Activated naive CD4-positive, alpha-beta T cell treated with anti-CD3 and anti-CD28 coated beads, Interleukin-2, amount 10 ng/mL, durations not matched to agents 7 days and 5 days (primary cell): ENCODE data around the gene LOXHD1.

ENCODE experiments used
- CTCF ChIA-PET: fragments of 350-600 bp; sonication (Branson Sonifier 250); formaldehyde crosslinking; loops from one replicate; lab custom pipeline; 2021; ENCODE audit warnings: antibody characterized with exemption; lab: Charles Lee
- DNase-seq: peaks from one replicate; pipeline ENCODE4 v3.0.0-alpha.2; 2020
- H3K27ac Mint-ChIP-seq: one replicate; pipeline ENCODE4 v1.8.0; 2021; ENCODE audit warnings: mild to moderate bottlenecking, moderate library complexity, mixed read lengths
- H3K27me3 Mint-ChIP-seq: one replicate; pipeline ENCODE4 v1.8.0; 2021; ENCODE audit warnings: mild to moderate bottlenecking, mixed read lengths
- H3K36me3 Mint-ChIP-seq: one replicate; pipeline ENCODE4 v1.8.0; 2021; ENCODE audit warnings: mixed read lengths
- H3K4me1 Mint-ChIP-seq: one replicate; pipeline ENCODE4 v1.8.0; 2021; ENCODE audit warnings: mixed read lengths
- H3K4me3 Mint-ChIP-seq: one replicate; pipeline ENCODE4 v1.8.0; 2021; ENCODE audit warnings: mild to moderate bottlenecking, moderate library complexity, mixed read lengths
- H3K9me3 Mint-ChIP-seq: one replicate; pipeline ENCODE4 v1.8.0; 2021; ENCODE audit warnings: mixed read lengths

The LOXHD1 gene

DNA sequence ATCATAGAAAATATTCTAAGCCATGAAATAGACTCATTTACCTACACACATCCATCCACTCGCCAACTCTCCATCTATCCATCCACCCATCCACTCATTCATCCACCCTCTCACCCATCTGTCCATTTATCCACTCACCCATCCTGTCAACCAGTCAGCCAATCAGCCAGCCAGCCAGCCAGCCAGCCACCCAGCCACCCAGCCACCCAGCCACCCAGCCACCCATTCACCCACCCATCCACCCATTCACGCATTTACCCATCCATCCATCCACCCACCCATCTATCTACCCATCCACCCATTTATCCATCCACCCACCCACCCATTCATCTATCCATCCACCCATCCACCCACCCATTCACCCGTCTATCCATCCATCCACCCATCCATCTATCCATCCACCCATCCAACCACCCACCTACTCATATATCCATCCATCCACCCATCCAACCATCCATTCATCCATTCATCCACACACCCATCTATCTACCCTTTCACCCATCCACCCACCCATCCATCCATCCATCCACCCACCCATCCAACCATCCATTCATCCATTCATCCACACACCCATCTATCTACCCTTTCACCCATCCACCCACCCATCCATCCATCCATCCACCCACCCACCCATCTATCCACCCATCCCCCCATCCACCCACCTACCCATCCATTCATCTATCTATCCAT lies 185.1 kb downstream of the LOXHD1 start:
- Mint-ChIP-seq H3K27me3 (peaks cover 15% of the 10 kb centered on the region), H3K36me3 (no peaks in the 10 kb centered on the region), H3K9me3 (no peaks in the 10 kb centered on the region), H3K27ac (no peak overlapping the region), H3K4me1 (peaks cover 15% of the 10 kb centered on the region), H3K4me3 (no peak overlapping the region)
- CTCF ChIA-PET: interaction anchor here (1.1 kb wide), 1 partner anchor 10 kb away, joined by 3 read pairs; no protein-coding TSS in a partner anchor
- no peak for DNase-seq

DNA sequence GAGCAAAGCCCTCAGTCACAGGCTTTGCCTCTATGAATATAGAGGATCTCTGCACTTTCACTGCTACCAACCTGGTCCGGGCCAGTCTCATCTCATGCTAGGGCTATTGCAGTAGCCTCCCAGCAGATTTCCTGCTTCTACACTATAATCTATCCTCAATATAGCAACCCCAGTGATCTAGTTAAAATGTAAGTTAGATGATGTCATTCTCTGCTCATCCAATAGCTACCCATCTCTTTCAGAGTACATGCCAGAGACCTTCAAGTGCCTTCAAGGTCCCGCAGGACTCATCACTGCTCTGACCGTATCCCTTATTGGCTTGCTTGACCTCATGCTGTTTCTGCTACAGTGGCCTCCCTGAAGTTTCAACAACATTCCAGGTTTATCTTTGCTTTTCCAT lies 186.3 kb downstream of the LOXHD1 start:
- Mint-ChIP-seq H3K9me3 (no peaks in the 10 kb centered on the region), H3K4me1 (peaks cover 14% of the 10 kb centered on the region), H3K27ac (no peak overlapping the region), H3K27me3 (peaks cover 18% of the 10 kb centered on the region), H3K4me3 (no peak overlapping the region), H3K36me3 (no peaks in the 10 kb centered on the region)
- CTCF ChIA-PET: no interaction called here
- DNase-seq: no peak

DNA sequence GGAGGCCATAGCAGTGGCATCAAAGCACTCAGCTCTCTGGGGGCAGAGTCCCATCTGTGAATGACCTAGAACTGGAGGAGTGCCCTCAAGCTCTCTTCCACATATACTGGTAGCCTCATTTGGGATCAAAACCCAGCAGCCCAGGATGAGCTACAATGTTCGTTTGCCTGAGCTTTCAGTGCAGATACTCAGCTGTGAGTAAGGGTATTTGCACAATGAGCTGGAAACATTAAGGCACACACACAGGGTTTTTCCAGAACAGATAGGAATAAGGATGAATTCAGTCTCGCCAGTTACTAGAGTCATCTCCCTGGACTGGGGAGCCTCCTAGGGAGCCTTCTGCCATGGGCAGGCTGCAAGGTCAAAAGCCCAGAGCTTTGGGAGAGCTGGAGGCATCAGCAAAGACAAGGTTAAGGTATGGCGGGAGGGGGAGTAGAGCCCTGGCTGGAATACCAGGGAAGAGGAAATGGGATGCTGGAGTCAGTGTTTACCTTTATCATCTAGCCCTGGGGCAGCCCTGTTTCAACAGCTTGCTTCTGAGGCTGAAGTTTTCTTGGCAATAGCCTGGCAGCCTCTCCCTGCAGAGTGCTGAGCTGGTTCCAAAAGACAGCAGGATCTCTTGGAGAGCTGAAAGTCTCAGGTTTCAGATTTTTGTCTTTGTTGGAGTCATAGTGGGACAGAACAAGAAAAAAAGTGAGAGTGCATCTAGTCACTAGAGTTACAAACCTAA lies 187.7 kb downstream of the LOXHD1 start:
- CTCF ChIA-PET: interaction anchor here (1.2 to 1.6 kb wide), 2 partner anchors 9 to 13 kb away, joined by 3 to 5 read pairs; no protein-coding TSS in a partner anchor
- peaks cover under 1% of the 10 kb centered on the region for H3K4me1 Mint-ChIP-seq
- H3K4me3 Mint-ChIP-seq: no peak overlapping the region
- H3K9me3 Mint-ChIP-seq: no peaks in the 10 kb centered on the region
- H3K36me3 Mint-ChIP-seq: no peaks in the 10 kb centered on the region
- H3K27me3 Mint-ChIP-seq: peaks cover 23% of the 10 kb centered on the region
- DNase-seq: no peak
- no peak overlapping the region for H3K27ac Mint-ChIP-seq

DNA sequence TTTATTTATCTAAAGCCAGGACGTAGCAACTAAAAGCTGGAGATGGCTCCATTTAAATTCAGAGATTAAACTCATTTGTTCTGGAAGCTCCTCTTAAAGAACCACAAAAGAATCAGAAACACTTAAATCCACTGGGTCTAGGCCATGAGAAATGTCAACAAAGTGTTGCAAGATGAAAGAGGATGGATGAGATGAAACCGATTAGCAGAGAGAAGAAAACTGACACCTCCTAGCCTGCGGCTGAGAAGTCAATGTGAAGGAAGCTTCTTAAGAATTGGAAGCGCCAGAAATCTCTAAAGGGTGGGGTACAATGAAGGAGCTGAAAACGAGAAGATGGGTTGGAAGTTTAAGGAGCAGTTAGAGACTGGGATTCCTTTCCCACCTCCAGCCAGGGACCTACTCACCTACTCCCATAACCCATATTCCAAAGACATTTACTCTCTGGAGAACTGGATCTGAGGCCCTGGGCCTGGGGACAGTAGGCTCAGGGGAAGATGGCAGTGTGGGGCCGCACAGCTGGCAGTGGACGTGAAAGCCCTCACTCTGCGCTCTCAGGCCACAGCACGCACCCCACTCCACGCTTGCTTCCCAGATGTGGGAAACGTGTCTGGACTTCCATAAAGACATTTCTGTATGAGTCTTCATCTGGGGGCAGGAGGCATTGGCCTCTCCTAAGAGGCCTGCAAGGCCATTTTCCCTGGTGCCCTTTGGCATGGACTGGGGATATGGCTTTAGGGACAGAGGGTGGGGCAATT lies 188.4 kb downstream of the LOXHD1 start:
- CTCF ChIA-PET: interaction anchor here (1.2 to 1.6 kb wide), 3 partner anchors 10 to 319 kb away, joined by 3 to 5 read pairs (median 3); no protein-coding TSS in a partner anchor

DNA sequence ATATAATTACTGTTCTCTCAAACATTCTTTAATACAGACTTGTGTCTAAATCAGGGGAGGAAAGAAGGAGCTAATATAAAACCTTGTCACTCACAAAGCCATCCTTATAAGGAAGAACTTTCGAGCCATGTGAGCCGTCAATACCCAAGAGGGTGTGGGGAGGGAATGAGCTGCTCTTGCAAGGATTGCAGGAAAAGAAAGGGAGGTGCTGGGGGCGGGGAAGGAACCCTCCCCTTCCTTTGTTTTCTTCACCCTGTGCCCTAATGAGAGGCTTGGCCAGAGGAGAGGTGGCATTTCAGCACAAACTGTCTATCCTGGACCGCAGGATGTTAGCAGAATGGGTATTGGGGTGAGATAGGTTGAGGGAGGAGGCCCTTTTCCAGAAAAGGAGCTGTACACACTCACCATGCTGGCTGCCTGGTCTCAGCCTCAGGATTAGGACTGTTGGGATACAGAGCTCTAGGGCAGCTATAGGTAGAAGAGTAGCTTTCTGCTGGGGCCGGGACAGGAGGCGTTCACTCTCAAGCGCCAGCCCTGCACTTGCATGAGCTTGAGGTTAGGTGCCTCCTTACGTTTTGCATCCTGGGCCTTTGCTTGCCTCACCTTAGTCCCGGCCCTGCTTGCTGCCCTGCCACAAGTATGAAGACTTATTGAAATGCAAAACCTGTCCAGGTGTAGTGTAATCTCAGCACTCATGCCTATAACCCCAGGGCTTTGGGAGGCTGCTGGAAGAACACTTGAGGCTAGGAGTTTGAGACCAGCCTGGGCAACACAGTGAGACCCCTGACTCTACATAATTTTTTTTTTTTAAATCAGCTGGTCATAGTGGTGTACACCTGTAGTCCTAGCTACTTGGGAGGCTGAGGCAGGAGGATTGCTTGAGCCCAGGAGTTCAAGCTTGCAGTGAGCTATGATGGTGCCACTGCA lies 190.5 kb downstream of the LOXHD1 start:
- H3K9me3 Mint-ChIP-seq: no peaks in the 10 kb centered on the region
- H3K4me1 Mint-ChIP-seq: no peaks in the 10 kb centered on the region
- no peak overlapping the region for H3K27ac Mint-ChIP-seq
- H3K36me3 Mint-ChIP-seq: no peaks in the 10 kb centered on the region
- CTCF ChIA-PET: interaction anchor here (1.9 kb wide), 1 partner anchor 186 kb away, joined by 6 read pairs; no protein-coding TSS in a partner anchor
- H3K4me3 Mint-ChIP-seq: no peak overlapping the region
- H3K27me3 Mint-ChIP-seq: peaks cover 41% of the 10 kb centered on the region
- no peak for DNase-seq

More for the DNA sequence above, 188.4 kb downstream of the LOXHD1 start:
- H3K36me3 Mint-ChIP-seq: no peaks in the 10 kb centered on the region
- DNase-seq: no peak
- H3K9me3 Mint-ChIP-seq: no peaks in the 10 kb centered on the region
- H3K4me3 Mint-ChIP-seq: no peak overlapping the region
- H3K27ac Mint-ChIP-seq: no peak overlapping the region
- no peaks in the 10 kb centered on the region for H3K4me1 Mint-ChIP-seq
- H3K27me3 Mint-ChIP-seq: peaks cover 26% of the 10 kb centered on the region

DNA sequence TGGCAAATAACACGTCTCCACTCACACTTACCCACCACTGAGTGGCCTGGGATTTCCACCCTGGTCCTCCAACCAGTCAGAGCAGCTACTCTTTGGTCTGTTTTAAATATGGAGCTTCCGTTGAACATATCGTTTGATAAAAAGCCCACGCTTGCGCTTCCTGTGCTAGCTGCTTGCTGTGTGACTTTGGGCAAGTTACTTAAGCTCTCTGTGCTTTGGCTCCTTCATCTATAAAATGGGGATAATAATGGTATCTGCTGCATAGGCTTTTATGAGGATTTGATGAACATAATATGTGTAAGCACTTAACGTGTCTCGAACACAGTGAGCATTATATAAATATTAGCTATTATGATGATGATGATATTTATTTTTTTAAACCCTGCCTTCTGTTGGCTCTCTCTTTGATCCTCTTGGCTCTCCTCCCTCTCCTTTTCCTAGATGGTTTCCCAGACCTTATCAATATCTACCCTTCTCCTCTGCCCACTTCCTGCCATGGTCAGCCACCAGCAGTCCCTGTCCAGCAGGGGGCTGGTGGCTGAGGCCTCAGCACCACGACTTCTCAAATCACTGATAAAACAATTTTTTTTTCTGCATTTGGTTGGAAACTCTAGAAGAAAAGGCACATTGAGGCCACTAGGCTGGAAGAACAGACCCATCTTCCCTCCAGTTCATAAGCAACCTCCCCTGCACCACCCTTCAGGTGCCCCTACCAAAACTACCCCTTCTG lies 191.9 kb downstream of the LOXHD1 start:
- Mint-ChIP-seq H3K9me3 (no peaks in the 10 kb centered on the region), H3K27ac (no peak overlapping the region), H3K36me3 (no peaks in the 10 kb centered on the region), H3K27me3 (peaks cover 49% of the 10 kb centered on the region), H3K4me3 (no peak overlapping the region), H3K4me1 (no peaks in the 10 kb centered on the region)
- DNase-seq: no peak
- CTCF ChIA-PET: interaction anchor here (1.9 kb wide), 1 partner anchor 184 kb away, joined by 6 read pairs; no protein-coding TSS in a partner anchor

DNA sequence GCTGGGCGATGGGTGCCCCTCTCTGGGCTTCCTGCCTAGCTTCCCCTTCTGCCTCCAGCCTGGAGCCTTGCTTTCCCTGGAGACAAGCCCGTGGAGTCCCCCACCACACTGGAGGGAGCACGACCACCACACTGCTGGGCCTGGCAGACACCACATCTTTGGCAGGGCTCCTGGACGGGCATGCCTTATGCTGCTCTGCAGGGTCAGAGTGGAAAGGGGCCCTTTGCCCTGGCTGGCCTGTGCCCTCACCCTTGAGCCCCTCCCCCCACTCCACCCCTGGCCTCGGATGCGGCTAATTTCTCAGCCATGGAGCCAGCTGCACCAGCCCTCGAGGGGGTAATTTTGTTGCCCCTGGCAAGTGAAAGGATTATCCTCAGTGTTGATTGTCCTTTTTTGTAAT lies 194.5 kb downstream of the LOXHD1 start:
- CTCF ChIA-PET: interaction anchor here (1.4 kb wide), 1 partner anchor 19 kb away, joined by 3 read pairs; no protein-coding TSS in a partner anchor
- Mint-ChIP-seq H3K27ac (no peak overlapping the region), H3K36me3 (no peaks in the 10 kb centered on the region), H3K27me3 (peaks cover 45% of the 10 kb centered on the region), H3K4me1 (no peaks in the 10 kb centered on the region), H3K4me3 (no peak overlapping the region), H3K9me3 (no peaks in the 10 kb centered on the region)
- no peak for DNase-seq

DNA sequence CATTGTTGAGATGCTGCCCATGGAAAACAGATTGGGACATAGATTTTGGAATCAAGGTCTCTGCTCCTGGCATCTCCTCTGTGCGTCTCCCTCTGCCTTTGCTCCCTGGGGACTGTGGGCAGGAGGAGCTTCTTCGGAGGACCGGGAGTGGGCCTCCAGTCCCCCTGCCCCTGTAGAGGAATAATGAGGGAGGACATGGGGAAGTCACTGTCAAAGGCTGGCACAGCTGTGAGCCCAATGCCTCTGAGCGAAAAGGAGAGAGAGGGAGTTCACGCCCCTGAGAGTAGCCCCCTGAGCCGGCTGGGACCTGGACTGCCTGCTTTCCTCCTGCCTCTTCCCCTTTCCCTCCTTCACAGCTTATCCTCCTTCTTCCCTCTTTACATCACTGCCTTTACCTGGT lies 195.0 kb downstream of the LOXHD1 start:
- DNase-seq: no peak
- H3K4me1 Mint-ChIP-seq: no peaks in the 10 kb centered on the region
- H3K4me3 Mint-ChIP-seq: no peak overlapping the region
- no peaks in the 10 kb centered on the region for H3K9me3 Mint-ChIP-seq
- peaks cover 45% of the 10 kb centered on the region for H3K27me3 Mint-ChIP-seq
- no peaks in the 10 kb centered on the region for H3K36me3 Mint-ChIP-seq
- no peak overlapping the region for H3K27ac Mint-ChIP-seq
- CTCF ChIA-PET: interaction anchor here (1.4 kb wide), 1 partner anchor 19 kb away, joined by 3 read pairs; no protein-coding TSS in a partner anchor

DNA sequence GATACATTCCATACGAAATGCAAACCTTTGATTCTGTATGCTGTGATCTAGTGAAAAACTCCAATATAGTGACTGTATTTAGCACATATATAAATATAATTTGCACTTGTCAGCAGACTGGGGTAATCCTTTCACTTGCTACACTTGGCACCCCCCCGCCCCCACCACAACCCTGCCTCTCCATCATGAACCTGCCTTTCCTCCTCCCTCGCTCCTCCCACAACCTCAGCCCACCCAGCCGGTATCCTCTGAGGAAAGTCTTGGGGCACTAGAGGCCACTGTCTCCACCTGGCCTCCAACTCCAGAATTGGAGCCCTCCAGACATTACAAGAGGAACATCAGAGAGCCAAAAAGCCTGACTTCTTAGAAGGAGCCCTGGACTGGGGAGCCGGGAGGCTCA lies 196.3 kb downstream of the LOXHD1 start:
- Mint-ChIP-seq H3K27me3 (peaks cover 37% of the 10 kb centered on the region), H3K4me3 (no peak overlapping the region), H3K9me3 (no peaks in the 10 kb centered on the region), H3K27ac (no peak overlapping the region), H3K36me3 (no peaks in the 10 kb centered on the region), H3K4me1 (no peaks in the 10 kb centered on the region)
- DNase-seq: no peak
- CTCF ChIA-PET: no interaction called here

DNA sequence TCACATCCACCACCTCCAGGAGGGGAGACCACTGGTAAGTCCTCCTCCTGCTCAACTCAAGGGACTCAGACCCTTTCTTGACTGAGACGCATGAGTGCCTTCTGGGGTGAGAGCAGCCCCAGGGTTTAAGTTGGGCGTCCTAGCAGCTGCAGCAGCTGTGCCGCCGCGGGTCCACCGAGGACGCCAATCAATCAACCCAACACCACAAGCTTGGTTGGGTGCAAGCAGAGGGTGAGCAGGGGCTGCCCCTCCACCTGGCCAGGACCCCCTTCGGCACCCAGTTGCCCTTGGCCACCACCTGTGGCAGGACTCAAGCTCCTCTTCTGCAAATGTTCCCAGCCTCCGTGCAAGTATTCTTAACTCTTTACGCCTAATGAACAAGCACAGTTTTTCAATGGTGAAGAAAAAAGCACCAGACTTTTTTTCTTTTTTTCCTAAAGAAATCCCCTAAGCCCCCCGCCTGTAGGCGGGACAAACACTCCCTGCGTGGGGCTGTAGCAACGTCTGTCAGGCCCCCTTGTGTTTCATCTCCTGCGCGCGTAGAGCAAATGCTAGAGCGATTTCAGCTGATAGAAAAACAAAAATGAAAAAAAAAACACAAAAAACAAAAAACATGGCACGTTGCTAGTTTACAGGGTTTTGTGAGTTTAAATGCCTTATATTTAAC lies 197.1 kb downstream of the LOXHD1 start:
- no peak overlapping the region for H3K27ac Mint-ChIP-seq
- DNase-seq: no peak
- H3K27me3 Mint-ChIP-seq: peaks cover 31% of the 10 kb centered on the region
- H3K9me3 Mint-ChIP-seq: no peaks in the 10 kb centered on the region
- H3K4me3 Mint-ChIP-seq: no peak overlapping the region
- H3K4me1 Mint-ChIP-seq: no peaks in the 10 kb centered on the region
- no peaks in the 10 kb centered on the region for H3K36me3 Mint-ChIP-seq
- CTCF ChIA-PET: interaction anchor here (1.3 kb wide), 1 partner anchor 178 kb away, joined by 3 read pairs; no protein-coding TSS in a partner anchor

DNA sequence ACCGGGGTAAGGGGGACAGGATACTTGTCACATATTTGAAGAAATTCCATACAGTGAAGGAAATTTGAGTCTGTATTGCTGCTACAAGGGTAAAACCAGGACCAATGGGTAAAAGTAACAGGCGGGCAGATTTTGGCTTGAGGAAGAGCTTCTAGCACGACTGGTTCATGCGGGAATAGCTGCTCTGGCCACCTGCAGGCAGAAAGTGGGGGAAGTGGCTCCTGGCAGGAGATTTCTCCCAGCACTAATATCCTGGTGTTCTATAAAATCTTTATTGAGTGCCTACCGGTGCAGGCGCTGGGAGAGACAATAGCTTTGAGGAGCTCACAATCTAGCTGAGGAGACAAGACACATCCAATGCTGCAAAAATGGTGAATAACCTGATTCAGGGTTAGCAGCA lies 198.5 kb downstream of the LOXHD1 start:
- no peaks in the 10 kb centered on the region for H3K4me1 Mint-ChIP-seq
- CTCF ChIA-PET: interaction anchor here (0.6 to 1.3 kb wide), 2 partner anchors 33 to 177 kb away, joined by 3 read pairs; no protein-coding TSS in a partner anchor
- peaks cover 23% of the 10 kb centered on the region for H3K27me3 Mint-ChIP-seq
- no peaks in the 10 kb centered on the region for H3K36me3 Mint-ChIP-seq
- H3K9me3 Mint-ChIP-seq: no peaks in the 10 kb centered on the region
- H3K27ac Mint-ChIP-seq: no peak overlapping the region
- DNase-seq: no peak
- H3K4me3 Mint-ChIP-seq: no peak overlapping the region

DNA sequence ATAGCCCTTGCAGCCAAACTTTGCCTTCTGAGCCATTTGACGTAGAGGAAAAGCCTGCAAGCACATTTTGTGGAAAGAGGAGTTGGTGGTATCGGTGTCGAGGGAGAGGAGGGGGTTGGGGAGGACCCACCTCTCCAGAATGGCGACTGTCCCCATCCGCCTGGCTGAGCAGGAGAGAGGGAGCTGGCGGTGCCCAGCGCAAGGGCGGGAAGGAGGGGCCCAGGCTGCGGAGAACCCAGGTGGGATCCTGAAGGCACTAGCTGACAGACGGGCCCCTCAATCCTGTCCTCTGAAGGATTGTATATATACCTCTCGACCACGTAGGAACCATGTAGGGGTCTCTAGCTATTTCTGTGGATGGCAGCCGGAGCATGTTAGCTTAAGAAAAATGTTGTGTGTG lies 200.3 kb downstream of the LOXHD1 start:
- Mint-ChIP-seq H3K4me1 (no peaks in the 10 kb centered on the region), H3K36me3 (no peaks in the 10 kb centered on the region), H3K27ac (no peak overlapping the region), H3K4me3 (no peak overlapping the region), H3K27me3 (peaks cover 11% of the 10 kb centered on the region), H3K9me3 (no peaks in the 10 kb centered on the region)
- CTCF ChIA-PET: no interaction called here
- DNase-seq: no peak
